ENCODE results near the gene PDE3A. TPM values are rescaled to one million over a fixed set of nuclear protein-coding genes. Genes with fewer than 3 reads are reported as not detected.

PDE3A gene
- total and polyA plus RNA-seq, 2 of the 4 experiments (the other 2 are of a cell fraction) = 0.09 to 0.18 TPM

DNA sequence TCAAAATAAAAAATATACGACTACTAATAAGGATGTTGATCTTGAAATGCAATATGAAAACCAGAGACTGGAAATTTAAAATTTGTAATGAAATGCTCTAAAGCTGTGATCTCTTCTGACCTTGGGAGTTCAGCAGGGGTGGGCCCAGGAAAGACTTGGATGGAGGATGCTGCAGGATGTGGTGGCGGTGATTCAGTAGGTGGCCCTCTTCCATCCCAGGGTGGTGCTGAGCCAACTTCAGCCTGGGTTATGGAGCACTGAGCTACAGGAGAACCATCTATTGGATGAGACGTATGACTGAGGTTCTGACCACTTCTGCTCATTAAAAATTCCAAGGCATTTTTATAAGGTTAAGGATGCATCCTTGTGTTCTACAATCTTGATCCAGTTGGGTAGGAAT is 6.9 kb upstream of the PDE3A start:
- Histone ChIP-seq H3K23ac (ENCODE audit: low read depth, low read length) (no peak overlapping the region), H3K56ac (ENCODE audit: extremely low read depth, insufficient read depth, low read length) (no peak overlapping the region), H2AFZ (replicated peaks; ENCODE audit: low read length, poor library complexity) (no peak overlapping the region), H3K4me3 (ENCODE audit: insufficient read depth, low read depth, low read length) (no peak overlapping the region), H4K20me1 (ENCODE audit: insufficient read depth, low read length) (no peaks in the 10 kb centered on the region), H3K36me3 (ENCODE audit: control insufficient read depth, insufficient read depth, low read length) (no peaks in the 10 kb centered on the region), H4K8ac (ENCODE audit: low read depth in 2 of 2, low read length in 2 of 2) (no peak overlapping the region), H2AK5ac (ENCODE audit: low read depth, low read length) (no peak overlapping the region), H3K79me1 (ENCODE audit: low read depth in 1 of 2, low read length in 2 of 2) (no peaks in the 10 kb centered on the region), H3K4me1 (ENCODE audit: control insufficient read depth, insufficient read depth, low read length) (no peaks in the 10 kb centered on the region), H3K4me2 (ENCODE audit: low read depth, low read length) (no peak overlapping the region), H2BK15ac (ENCODE audit: low read depth, low read length) (no peak overlapping the region), H2BK120ac (ENCODE audit: low read depth, low read length) (no peak overlapping the region), H2BK5ac (ENCODE audit: low read depth, low read length, poor library complexity, severe bottlenecking) (no peak overlapping the region), H4K91ac (ENCODE audit: insufficient read depth, low read depth, low read length) (no peak overlapping the region), H3K27me3 (ENCODE audit: control insufficient read depth, insufficient read depth, low read length) (no peaks in the 10 kb centered on the region), H3K4ac (ENCODE audit: low read depth, low read length) (no peak overlapping the region), H4K5ac (ENCODE audit: low read depth, low read length) (no peak overlapping the region), H3K9ac (ENCODE audit: low read depth, low read length) (no peak overlapping the region), H3K9me3 (ENCODE audit: control insufficient read depth, insufficient read depth, low read length) (no peaks in the 10 kb centered on the region), H2AK9ac (replicated peaks; ENCODE audit: low read depth, low read length, poor library complexity) (peak overlapping the region; percentile 35), H2BK20ac (ENCODE audit: low read depth, low read length) (no peak overlapping the region), H3K18ac (ENCODE audit: low read depth, low read length) (no peak overlapping the region), H3K27ac (ENCODE audit: insufficient read depth, low read length) (no peak overlapping the region), H3K9me1 (ENCODE audit: insufficient read depth, low read length) (no peaks in the 10 kb centered on the region), H3K14ac (replicated peaks; ENCODE audit: low read depth, low read length) (no peak overlapping the region)
- TF ChIP-seq, protein P1, sequence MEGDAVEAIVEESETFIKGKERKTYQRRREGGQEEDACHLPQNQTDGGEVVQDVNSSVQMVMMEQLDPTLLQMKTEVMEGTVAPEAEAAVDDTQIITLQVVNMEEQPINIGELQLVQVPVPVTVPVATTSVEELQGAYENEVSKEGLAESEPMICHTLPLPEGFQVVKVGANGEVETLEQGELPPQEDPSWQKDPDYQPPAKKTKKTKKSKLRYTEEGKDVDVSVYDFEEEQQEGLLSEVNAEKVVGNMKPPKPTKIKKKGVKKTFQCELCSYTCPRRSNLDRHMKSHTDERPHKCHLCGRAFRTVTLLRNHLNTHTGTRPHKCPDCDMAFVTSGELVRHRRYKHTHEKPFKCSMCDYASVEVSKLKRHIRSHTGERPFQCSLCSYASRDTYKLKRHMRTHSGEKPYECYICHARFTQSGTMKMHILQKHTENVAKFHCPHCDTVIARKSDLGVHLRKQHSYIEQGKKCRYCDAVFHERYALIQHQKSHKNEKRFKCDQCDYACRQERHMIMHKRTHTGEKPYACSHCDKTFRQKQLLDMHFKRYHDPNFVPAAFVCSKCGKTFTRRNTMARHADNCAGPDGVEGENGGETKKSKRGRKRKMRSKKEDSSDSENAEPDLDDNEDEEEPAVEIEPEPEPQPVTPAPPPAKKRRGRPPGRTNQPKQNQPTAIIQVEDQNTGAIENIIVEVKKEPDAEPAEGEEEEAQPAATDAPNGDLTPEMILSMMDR (conservative IDR thresholded peaks at IDR 0.05; ENCODE audit: low read depth, low read length) = no peak
- TF ChIP-seq MAFK (IDR thresholded peaks at IDR 0.05; ENCODE audit: low read depth, low read length) (no peak), MXI1 (IDR thresholded peaks at IDR 0.05; ENCODE audit: borderline replicate concordance, low read depth, low read length) (no peak), CEBPB (IDR thresholded peaks at IDR 0.05; ENCODE audit: low read depth, low read length) (no peak), MAZ (IDR thresholded peaks at IDR 0.05; ENCODE audit: borderline replicate concordance, low read depth, low read length) (no peak)
- POLR2A ChIA-PET (ENCODE audit: unreplicated experiment) = no interaction called here
- BruUV-seq (replicated peaks) = no TSS peak
- in situ Hi-C loops (cut with MboI; ENCODE audit: low sequenced_read_pairs) = loop anchor here (10.0 kb wide), 1 partner anchor 617 kb away; no protein-coding TSS in a partner anchor
- DNase-seq = no peak
- intact Hi-C loops (cut with micrococcal nuclease) = no loop called here
- WGBS, 2 experiments (ENCODE audit: extremely low coverage in 2 of 2, insufficient read length in 1 of 2) = no CpG with 5 or more reads among the region's 3 CpGs
- no peak for ATAC-seq (ENCODE audit: low read depth)
- CTCF ChIA-PET = no interaction called here
- dilution Hi-C loops (cut with HindIII; ENCODE audit: low sequenced_read_pairs, unreplicated experiment) = no loop called here

Data from IMR-90 (cell line).